RWPE1 (cell line): ENCODE data around the gene SNORC.

ENCODE experiments used
- CTCF ChIA-PET: fragments of 350-600 bp; sonication (Branson Sonifier 250); formaldehyde crosslinking; extraction: SDS; loops from one replicate; lab custom pipeline; 2021; lab: Yijun Ruan, JAX
- POLR2A ChIA-PET: fragments of 400-600 bp; formaldehyde crosslinking; extraction: SDS; loops from one replicate; lab custom pipeline; 2020; ENCODE audit warnings: antibody characterized with exemption; ENCODE audit not compliant: low non-redundant PET; lab: Yijun Ruan, JAX
- DNase-seq: peaks from one replicate; pipeline ENCODE4 v3.0.0; 2012; ENCODE audit warnings: low spot score
- H3K27ac ChIP-seq: fragments of 450-650 bp; 2 replicates; pipeline ENCODE4 v1.5.1; 2017
- CTCF ChIP-seq: fragments of 450-650 bp; conservative IDR thresholded peaks from 2 replicates; pipeline ENCODE4 v1.5.1; 2017; ENCODE audit warnings: low read depth, mild to moderate bottlenecking

The SNORC gene

GRCh38 chr2:232870018-232870765 lies at the start of gene SNORC:
Gene SNORC (plus strand): TSS chr2:232870264. CDS start chr2:232870342, 78 bp downstream.
- ChIA-PET CTCF (no interaction called here), POLR2A (no interaction called here)
- TF ChIP-seq CTCF, result no peak
- DNase-seq, result no peak
- H3K27ac ChIP-seq, result no peak within 1 kb of the TSS

- no peak overlapping the region for H3K27ac ChIP-seq
- ChIA-PET POLR2A (no interaction called here), CTCF (interaction anchor here (0.6 kb wide), 2 partner anchors 23 to 390 kb away, joined by 3 read pairs; no protein-coding TSS in a partner anchor)
- no peak for TF ChIP-seq CTCF
- DNase-seq, result no peak
These were observed 40.1 kb upstream of the SNORC start for GRCh38 chr2:232829988-232830387.

- no peak for TF ChIP-seq CTCF
- ChIA-PET POLR2A (no interaction called here), CTCF (no interaction called here)
- H3K27ac ChIP-seq, result no peak overlapping the region
- DNase-seq, result no peak
These were observed 38.6 kb upstream of the SNORC start for GRCh38 chr2:232831496-232831895.

- ChIA-PET CTCF (interaction anchor here (0.6 kb wide), 1 partner anchor 11 kb away, joined by 3 read pairs; no protein-coding TSS in a partner anchor), POLR2A (no interaction called here)
- no peak overlapping the region for H3K27ac ChIP-seq
- DNase-seq, result no peak
- TF ChIP-seq CTCF, result no peak
These were observed 36.2 kb upstream of the SNORC start for GRCh38 chr2:232833830-232834229.

- no peak for DNase-seq
- no peak for TF ChIP-seq CTCF
- H3K27ac ChIP-seq, result no peak overlapping the region
- ChIA-PET POLR2A (no interaction called here), CTCF (interaction anchor here (0.6 kb wide), 2 partner anchors 612 to 613 kb away, joined by 3 read pairs; no protein-coding TSS in a partner anchor)
These were observed 34.3 kb upstream of the SNORC start for GRCh38 chr2:232835687-232836208.

- no peak for TF ChIP-seq CTCF
- H3K27ac ChIP-seq, result no peak overlapping the region
- no peak for DNase-seq
- ChIA-PET CTCF (interaction anchor here (0.7 kb wide), 1 partner anchor 517 kb away, joined by 4 read pairs; no protein-coding TSS in a partner anchor), POLR2A (no interaction called here)
These were observed 33.1 kb upstream of the SNORC start for GRCh38 chr2:232836934-232837333.
